GM12878 (cell line): Measurements from ENCODE around the gene FOXK2. TPM values are rescaled to one million over a fixed set of nuclear protein-coding genes. Genes with fewer than 3 reads are reported as not detected.

Experiments
- ATAC-seq: fragments of 200-7000 bp; cut with Tn5 transposase; 3 replicates; pipeline ENCODE4 v1.9.1; 2020; ENCODE audit warnings: mild to moderate bottlenecking, moderate library complexity
- BruUV-seq: library from RNA; stranded (reverse); fragments of 400-500 nt; replicated peaks from 2 replicates; lab custom pipeline; 2021; lab: Mats Ljungman, UMichigan
- CTCF ChIA-PET: fragments of 300-600 bp; sonication (Branson Sonifier 250); formaldehyde crosslinking; extraction: SDS; loops from one replicate; lab custom pipeline; 2021; ENCODE audit warnings: inconsistent platforms; lab: Yijun Ruan, JAX
- POLR2A ChIA-PET: fragments of 350-600 bp; formaldehyde crosslinking; extraction: SDS; loops from one replicate; lab custom pipeline; 2021; ENCODE audit warnings: inconsistent platforms; lab: Charles Lee
- RAD21 ChIA-PET: fragments of 300-600 bp; sonication (Branson Sonifier 250); formaldehyde crosslinking; loops from one replicate; lab custom pipeline; 2023; ENCODE audit warnings: antibody characterized with exemption; ENCODE audit not compliant: unreplicated experiment; lab: Charles Lee
- SMC1A ChIA-PET: fragments of 300-600 bp; sonication (Branson Sonifier 250); formaldehyde crosslinking; loops from one replicate; lab custom pipeline; 2023; ENCODE audit not compliant: unreplicated experiment, uncharacterized antibody; lab: Charles Lee
- DNase-seq: peaks from one replicate; pipeline ENCODE4 v3.0.0-alpha.2; 2011; ENCODE audit warnings: low read depth, low spot score
- FAIRE-seq: peaks from 3 replicates; lab custom pipeline; 2011; peaks lifted over from hg19 to GRCh38; lab: Jason Lieb, UNC
- H2AFZ ChIP-seq: 2 replicates; pipeline ENCODE4 v1.6.0; 2011; ENCODE audit warnings: low read depth, low read length, control low read depth; ENCODE audit not compliant: control insufficient read depth
- H3K27ac ChIP-seq: 2 replicates; pipeline ENCODE4 v1.5.1; 2011; ENCODE audit warnings: control low read depth; ENCODE audit not compliant: control insufficient read depth, insufficient read depth
- H3K27me3 ChIP-seq, 2 experiments: replicated peaks in 1 of 2; 2 replicates each; pipeline versions ENCODE4 v1.6.0 to v1.6.1; 2011; ENCODE audit warnings: low read length in 1 of 2; ENCODE audit not compliant: control insufficient read depth in 2 of 2, insufficient read depth in 2 of 2
- H3K36me3 ChIP-seq, 2 experiments: 2 replicates each; pipeline ENCODE4 v1.5.1; 2011; ENCODE audit warnings: low read length in 1 of 2; ENCODE audit not compliant: control insufficient read depth in 2 of 2, insufficient read depth in 2 of 2
- H3K4me1 ChIP-seq: 2 replicates; pipeline ENCODE4 v1.6.1; 2011; ENCODE audit warnings: mild to moderate bottlenecking, low read length, moderate library complexity, mixed read lengths; ENCODE audit not compliant: control insufficient read depth, insufficient read depth
- H3K4me2 ChIP-seq: 2 replicates; pipeline ENCODE4 v1.6.0; 2011; ENCODE audit warnings: control low read depth; ENCODE audit not compliant: control insufficient read depth, insufficient read depth
- H3K4me3 ChIP-seq: fragments of 200-600 bp; sonication (generic); 2 replicates; pipeline ENCODE4 v1.5.1; 2016
- H3K79me2 ChIP-seq: 2 replicates; pipeline ENCODE4 v1.6.0; 2011; ENCODE audit warnings: low read length; ENCODE audit not compliant: control insufficient read depth, insufficient read depth
- H3K9ac ChIP-seq: 2 replicates; pipeline ENCODE4 v1.8.0; 2011; ENCODE audit warnings: low read length, control low read depth, mixed read lengths; ENCODE audit not compliant: control insufficient read depth, insufficient read depth
- H3K9me3 ChIP-seq: replicated peaks from 3 replicates; pipeline ENCODE4 v1.5.1; 2011; ENCODE audit warnings: mild to moderate bottlenecking, low read length; ENCODE audit not compliant: control insufficient read depth, insufficient read depth
- H4K20me1 ChIP-seq: 2 replicates; pipeline ENCODE4 v1.6.0; 2011; ENCODE audit not compliant: control insufficient read depth, insufficient read depth
- FOXK2 ChIP-seq: fragments of 450-650 bp; IDR thresholded peaks from 2 replicates; pipeline ENCODE4 v1.6.1; 2017; ENCODE audit warnings: mild to moderate bottlenecking, moderate library complexity
- PAX5 ChIP-seq: IDR thresholded peaks from 2 replicates; pipeline ENCODE4 v1.6.1; 2011; ENCODE audit warnings: low read depth, low read length, borderline replicate concordance
- STAT1 ChIP-seq: fragments of 450-650 bp; conservative IDR thresholded peaks from 2 replicates; pipeline ENCODE4 v1.6.1; 2014; ENCODE audit warnings: antibody characterized with exemption, mild to moderate bottlenecking
- ZBTB11 ChIP-seq: fragments of 450-650 bp; formaldehyde crosslinking; IDR thresholded peaks from 2 replicates; pipeline ENCODE4 v1.5.0; 2022; ENCODE audit warnings: mild to moderate bottlenecking, missing genetic modification characterization
- WGBS: methylation state at CpG from one replicate; pipeline ENCODE4 v1.1.6; 2016; ENCODE audit warnings: low lambda C conversion rate; ENCODE audit not compliant: insufficient replicate concordance, insufficient coverage; ENCODE audit errors: missing lambda C conversion rate; 5-methylcytosine and 5-hydroxymethylcytosine counted together
- in situ Hi-C: fragments of 300-500 bp; cut with MboI; formaldehyde crosslinking; loops from 9 replicates; pipeline ENCODE4 v1.14.3; 2018; ENCODE audit warnings: mixed read lengths
- intact Hi-C: fragments of 100-400 bp; cut with micrococcal nuclease; formaldehyde crosslinking; loops from one replicate; pipeline ENCODE4 v1.14.2; 2022; ENCODE audit not compliant: unreplicated experiment
- polyA plus RNA-seq, 11 experiments: library from polyadenylated mRNA; depleted of rRNA in 4 of 11; unstranded in 6 of 11; stranded (reverse) in 5 of 11; fragments of >200 nt; fragmentation: Nextera tagmentation in 4 of 11; fragmentation: Illumina TruSeq in 1 of 11; extraction: Ambion mirVana in 4 of 11; extraction: Trizol in 1 of 11; gene quantifications; 1 replicate in 1 of 11; 2 replicates in 10 of 11; pipeline versions ENCODE4 v1.2.1 to v1.2.3, GENCODE V29; 2011 to 2016; ENCODE audit warnings: inconsistent platforms in 2 of 11, missing spikeins in 2 of 11, low read depth in 1 of 11
- total RNA-seq, 4 experiments: library from RNA; depleted of rRNA in 3 of 4; stranded (reverse); fragments of >200 nt in 3 of 4; fragmentation: Illumina TruSeq in 1 of 4; extraction: Trizol in 1 of 4; gene quantifications; 2 replicates each; pipeline versions ENCODE4 v1.2.1 to v1.2.3, GENCODE V29; 2013 to 2021

The FOXK2 gene
- total and polyA plus RNA-seq, 10 of the 15 experiments (the other 5 are each of a cell fraction or from before 2014, with no cell fraction given), result 2.4 to 56.8 (median 34.4) TPM

DNA sequence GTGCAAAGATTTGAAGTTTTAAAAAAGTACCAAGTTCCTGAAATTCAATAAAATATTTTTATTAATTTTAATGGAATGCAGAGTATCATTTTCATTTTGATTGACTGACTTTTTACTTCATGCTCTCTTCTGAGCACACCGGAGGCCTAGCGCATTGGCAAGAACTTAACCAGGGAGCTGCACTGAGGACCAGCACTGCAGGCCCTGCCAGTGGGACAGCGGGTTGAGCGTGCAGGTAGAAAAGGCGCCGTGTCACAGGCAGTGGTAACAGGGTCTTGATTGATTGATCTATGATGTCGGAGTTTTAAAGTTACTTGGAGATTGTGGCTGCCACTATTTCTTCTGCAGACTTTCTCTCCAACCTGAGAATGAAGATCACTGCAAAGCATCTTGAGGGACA lies 85.0 kb downstream of the FOXK2 start (continued):
- TF ChIP-seq ZBTB11 (CRISPR knock-in tag) (no peak), STAT1 (no peak), PAX5 (no peak), FOXK2 (no peak)

DNA sequence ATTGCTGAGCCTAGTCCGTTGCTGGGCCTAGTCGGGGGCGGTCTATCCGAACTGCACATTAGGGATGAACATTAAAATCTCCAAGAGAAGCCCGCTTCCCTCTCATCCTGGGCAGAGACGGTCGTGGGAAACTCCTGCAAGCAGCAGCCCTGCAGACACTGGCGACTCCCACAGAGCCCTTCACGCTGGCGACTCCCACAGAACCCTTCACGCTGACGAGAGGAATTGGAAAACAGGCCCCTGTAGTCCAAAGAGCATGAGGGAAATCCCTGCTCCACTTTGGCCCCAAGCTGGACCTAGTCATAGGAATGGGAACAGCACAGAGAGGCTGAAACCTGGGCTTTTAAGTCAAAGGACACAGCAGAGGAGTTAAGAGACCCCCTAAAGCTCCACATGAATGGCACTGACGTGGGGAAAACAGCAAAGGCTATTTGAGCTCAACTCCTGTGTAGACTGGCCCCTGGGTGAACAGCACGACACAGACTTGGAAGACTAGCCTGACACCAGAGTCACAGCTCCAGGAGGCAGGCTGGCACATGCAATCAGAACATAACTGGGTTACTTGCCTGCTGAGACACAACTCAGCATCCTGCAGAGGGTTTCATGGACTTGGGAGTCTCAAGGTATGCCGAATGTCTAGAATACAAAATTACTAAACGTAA lies 86.5 kb downstream of the FOXK2 start:
- no peak overlapping the region for H3K27ac ChIP-seq
- ChIA-PET RAD21 (no interaction called here), SMC1A (no interaction called here), CTCF (no interaction called here), POLR2A (no interaction called here)
- no peak for ATAC-seq
- intact Hi-C loops (no loop called here), in situ Hi-C loops (no loop called here)
- no peak overlapping the region for H3K4me3 ChIP-seq
- WGBS, result 80% methylated on average over 16 of the region's 16 CpGs
- BruUV-seq, result no TSS peak
- H3K9me3 ChIP-seq, result no peaks in the 10 kb centered on the region
- H3K27me3 ChIP-seq, result no peaks in the 10 kb centered on the region
- no peaks in the 10 kb centered on the region; the same call in 1 of the 2 replicates for H3K79me2 ChIP-seq
- no peak for FAIRE-seq
- no peak overlapping the region for H3K9ac ChIP-seq
- H3K36me3 ChIP-seq, result peaks cover 16 to 29% of the 10 kb centered on the region in 2 experiments
- no peak overlapping the region for H2AFZ ChIP-seq
- no peak for TF ChIP-seq PAX5
- H3K4me1 ChIP-seq, result peaks cover 12% of the 10 kb centered on the region
- H4K20me1 ChIP-seq, result peaks cover 3% of the 10 kb centered on the region; the same call in 1 of the 2 replicates
- DNase-seq, result no peak
- no peak overlapping the region for H3K4me2 ChIP-seq
